GM18520 (cell line): ENCODE measurements around the gene CTNNA2.
"Not testable (repeated sequence)": the region's sequence is repeated elsewhere in the genome, so short reads cannot be mapped to it uniquely, and the experiment has no call there.

Experiments
- ATAC-seq: cut with Tn5 transposase; IDR thresholded peaks from one replicate; pipeline ENCODE4 v1.9.1; 2021; ENCODE audit not compliant: unreplicated experiment

CTNNA2 gene

DNA sequence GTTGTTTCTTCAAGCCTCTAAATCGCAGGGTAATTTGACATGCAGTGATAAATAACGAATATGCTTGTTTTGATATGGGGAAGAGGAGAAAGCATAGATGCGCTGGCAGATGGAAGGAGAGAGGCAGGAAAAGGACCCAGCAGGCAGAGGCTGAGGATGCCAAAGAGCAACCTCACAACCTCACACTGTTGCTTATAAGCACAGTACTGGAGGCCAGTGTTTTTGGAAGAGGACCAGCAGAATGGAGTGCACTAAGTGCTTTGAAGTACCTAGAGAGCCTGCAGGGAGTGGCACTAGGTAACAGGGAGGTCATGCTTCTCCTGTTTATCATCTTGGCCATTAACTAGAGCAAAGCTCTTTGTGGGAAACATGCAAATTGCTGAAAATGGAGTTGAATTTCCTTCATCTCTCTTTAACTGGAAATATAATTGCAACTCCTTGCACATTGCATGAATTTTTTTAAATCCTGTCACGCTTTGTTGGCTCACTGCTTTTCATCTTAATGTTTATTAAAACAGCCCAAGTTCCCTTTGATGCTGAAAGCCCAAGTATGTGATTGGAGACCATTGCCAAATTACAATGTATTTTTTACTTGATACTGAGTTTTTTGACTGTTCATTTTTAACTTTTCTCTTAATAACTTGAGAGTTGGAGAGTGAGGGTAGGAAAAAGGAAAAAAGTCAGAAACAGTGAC is 555.3 kb downstream of the CTNNA2 start:
- ATAC-seq = no peak

DNA sequence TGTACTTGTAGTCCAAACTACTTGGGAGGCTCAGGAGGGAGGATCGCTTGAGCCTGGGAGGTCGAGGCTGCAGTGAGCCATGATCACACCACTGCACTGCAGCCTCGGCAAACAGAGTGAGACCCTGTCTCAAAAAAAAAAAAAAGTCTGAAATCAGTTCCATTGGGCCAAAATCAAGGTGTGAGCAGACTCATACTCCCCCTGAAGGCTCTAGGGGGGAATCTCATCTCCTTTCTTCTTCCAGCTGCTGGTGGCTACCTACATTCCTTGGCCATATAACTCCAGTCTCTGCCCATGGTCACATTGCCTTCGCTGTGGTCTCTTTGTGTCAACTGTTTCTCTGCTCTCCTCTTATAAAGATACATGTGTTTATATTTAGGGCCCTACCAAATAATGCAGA is 557.7 kb downstream of the CTNNA2 start:
- no peak for ATAC-seq

DNA sequence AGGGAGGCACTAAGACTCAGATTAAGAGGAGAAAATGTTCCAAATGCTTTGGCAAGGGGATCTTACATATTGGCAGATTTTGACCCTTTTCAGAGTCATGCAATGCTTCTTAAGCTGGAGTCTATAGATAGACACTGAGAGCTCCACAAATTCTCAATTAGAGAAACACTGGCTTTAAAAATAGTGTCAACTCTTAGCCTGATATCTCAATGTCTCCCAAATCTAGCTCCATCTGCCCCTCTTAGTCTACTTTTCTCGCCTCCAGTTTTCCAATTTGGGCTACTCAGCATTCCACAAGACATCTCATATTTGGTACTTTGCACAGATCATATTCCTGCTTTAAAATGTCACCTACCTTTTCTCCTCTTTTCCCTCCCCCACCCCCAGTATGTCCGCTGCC is 559.1 kb downstream of the CTNNA2 start:
- ATAC-seq = no peak

DNA sequence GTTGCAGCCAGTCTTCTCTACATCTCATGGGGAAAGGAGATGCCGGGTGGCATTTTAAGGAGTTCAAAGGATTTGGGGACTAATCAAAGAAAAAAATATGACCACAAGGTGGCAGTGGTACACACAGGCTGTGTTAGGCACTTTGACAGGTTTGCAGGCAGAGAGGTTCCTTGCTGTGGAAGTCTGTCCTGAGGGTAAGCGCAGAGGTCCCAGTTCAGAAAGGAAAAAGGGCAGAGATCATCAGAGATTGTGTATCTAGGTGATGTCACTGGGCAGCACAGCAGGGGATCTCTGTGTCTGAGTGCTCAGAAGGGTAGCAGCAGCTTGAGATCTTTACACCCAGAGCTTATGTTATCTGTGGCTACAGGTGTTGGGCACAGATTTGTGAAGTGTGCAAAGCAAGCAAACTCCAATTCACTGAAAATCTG is 560.3 kb downstream of the CTNNA2 start:
- ATAC-seq = no peak

DNA sequence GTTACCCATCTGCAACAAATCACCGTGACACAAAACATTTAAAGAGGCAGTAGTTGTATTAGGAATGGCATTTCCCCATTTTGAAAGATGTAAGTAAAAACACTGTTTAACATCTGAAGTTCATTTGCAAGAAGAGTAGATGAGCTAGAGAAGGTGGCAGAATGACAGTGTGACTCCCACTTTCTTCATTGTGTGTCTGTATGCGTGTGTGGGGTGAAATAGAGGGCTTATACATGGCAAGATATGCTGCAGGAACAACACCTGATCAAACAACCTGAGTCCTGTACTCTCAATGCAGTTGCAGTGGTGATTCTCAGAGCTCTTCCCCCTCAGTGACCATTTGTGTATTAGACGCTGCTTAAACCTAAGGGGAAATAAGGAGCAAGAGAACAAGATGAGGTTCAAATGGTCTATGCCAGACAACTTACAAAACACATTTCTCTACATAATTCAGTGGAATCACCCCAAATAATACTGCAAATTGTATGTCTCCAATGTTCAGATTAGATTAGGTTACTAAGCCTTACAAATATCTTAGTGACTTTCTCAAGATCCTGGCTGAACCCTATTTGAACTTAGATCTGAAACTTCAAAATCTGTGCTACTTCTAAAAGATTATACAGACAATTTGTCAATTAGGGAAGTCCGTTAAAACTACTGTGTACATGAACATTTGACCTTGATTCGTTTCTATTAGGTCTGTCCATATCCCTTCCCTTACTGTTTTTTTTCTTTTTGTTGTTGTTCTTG is 561.6 kb downstream of the CTNNA2 start:
- ATAC-seq = no peak

DNA sequence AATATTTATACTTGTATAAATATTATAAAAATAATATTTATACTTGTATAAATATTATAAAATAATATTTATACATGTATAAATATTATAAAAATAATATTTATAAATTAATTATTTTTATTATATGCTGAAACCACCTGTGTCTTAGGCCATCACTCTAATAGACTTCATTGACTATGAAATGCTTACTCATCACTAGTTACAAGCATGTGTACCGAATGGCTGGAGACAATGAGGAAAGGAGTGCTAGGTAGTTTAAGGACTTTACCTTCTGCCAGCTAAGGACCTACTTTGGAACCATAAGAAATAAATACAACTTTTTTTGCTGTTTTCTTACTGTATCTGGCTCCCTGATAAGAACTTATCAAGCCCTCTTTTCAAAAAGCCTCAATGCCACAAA is 562.9 kb downstream of the CTNNA2 start:
- ATAC-seq = no peak

DNA sequence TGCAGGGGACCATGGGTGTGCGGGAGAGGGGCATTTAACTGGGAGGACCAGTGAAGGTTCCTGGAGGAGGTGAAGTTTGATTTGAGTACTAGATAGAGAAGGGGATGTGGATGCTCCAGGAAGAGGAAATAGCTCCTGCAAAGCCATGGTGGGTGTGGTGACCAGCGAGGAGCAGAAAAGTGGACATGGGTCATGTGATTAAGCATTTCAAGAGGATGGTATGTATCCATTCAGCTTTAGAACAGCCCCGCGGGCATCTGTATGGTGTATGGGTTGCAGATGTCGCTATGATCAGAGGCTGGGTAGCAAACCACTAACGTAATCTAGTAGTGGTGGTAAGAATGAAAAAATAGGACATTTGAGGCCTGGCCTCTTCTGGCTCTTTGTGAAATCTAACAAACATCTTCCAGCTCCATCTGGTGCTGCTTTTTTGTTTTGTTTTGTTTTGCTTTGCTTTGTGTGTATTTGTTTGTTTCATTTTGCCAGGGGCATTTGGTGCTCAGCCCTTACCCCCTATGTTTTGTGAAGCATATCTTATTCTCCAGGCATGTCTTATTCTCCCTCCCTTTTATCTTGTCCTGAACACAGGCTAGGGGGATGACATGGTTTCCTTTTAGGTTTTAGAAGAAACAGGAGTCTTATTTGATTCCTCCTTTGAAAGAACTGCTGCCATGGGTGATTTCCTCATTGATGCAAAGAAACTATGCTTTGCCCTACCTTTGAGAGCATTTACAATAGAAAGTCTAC is 565.6 kb downstream of the CTNNA2 start:
- ATAC-seq = no peak

DNA sequence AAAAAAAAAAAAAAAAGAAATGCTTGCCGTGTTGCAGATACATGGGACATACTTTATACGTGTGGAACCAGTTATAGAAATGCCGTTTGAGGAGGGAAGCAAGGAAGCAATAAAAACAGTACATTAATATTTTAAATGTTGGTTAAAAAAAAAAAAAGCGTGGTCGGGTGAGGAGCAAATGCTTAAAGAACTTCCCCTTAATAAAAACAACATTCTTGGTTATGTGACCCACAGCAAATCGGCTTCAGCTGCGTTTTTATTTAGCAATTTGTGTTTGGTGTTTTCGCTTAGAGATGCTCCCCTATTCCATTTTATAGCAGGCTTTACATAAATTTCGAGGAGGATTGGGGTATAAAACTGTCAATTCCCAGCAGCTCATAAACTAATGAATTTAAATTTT is 568.1 kb downstream of the CTNNA2 start:
- ATAC-seq = no peak

DNA sequence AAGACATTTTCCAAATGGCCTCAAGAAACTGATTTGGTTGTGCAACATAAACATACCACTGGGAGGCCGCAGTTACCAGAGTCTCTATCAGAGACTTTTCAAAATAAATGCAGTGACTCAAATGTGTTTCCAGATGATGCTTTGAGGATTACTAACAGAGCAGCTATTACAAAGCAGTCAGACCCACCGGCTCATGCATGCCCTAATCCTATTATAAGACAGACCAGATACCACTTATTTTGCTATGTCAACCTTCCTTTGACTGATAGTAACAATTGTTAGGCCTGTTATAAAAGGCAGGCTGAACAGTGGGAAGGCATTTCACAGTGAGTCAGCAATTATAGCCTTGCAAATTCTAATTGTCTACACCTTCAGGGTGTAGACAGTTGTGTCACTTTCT is 574.0 kb downstream of the CTNNA2 start:
- ATAC-seq = no peak

DNA sequence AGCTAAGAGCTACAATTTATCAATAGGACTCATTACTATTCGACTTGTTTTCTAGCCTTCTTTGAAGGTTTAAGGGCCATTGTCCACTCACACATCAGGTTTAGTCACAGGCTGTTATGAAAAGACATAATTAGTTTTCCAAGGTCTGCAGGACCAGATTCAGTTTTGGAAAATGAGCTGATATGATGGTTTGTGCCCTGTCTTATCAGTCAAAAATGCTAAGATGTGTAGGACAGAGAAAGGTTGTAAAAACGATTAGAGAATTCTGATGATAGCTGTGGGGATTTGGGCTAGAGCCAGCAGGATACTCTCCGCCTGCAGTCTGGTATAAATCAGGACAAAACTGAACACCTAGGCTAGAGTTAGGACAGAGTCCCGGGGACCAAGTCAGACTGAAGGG is 578.4 kb downstream of the CTNNA2 start:
- no peak for ATAC-seq

DNA sequence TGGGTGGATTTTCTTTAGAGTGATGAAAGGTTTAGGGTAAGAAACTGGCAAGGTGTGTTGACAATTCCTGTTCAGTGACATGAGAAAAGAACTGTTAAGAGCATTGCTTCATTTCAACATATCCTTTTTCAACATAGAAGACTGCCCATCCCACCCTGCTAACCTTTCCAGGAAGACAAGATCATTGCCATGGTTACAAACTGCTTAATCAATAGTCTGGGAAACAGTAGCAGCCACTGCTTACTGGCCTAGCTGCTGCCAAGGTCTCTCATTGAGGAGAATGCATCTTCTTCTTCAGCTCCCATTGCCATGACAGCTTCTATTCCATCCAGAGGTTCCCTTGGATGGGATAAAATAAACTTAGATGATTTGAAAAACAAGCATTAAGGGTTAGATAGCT is 579.6 kb downstream of the CTNNA2 start:
- ATAC-seq = no peak

DNA sequence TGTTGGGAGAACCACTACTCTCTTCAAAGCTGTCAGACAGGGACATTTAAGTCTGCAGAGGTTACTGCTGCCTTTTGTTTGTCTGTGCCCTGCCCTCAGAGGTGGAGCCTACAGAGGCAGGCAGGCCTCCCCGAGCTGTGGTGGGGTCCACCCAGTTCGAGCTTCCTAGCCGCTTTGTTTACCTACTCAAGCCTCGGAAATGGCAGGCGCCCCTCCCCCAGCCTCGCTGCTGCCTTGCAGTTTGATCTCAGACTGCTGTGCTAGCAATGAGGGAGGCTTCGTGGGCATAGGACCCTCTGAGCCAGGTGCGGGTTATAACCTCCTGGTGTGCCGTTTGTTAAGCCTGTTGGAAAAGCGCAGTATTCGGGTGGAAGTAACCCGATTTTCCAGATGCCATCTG is 585.7 kb downstream of the CTNNA2 start:
- not testable (repeated sequence) for ATAC-seq

DNA sequence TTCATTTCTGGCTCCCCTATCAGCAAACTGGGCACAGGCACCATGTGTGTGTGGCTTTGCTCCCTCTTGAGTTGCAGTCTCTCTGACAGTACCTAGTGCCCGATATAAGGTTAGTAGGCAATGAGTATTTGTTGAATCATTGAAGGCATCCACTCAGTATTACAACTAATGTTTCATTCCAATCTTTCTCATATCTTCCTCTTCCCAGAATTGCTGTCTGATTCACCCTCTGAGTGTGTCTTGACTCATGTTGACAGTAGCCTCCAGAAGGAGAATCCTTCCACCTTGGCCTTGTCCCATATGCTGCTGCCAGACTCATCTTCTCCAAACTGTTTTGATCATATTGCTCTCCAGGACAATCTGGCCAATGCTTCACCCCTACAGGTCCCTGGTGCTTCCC is 589.2 kb downstream of the CTNNA2 start:
- no peak for ATAC-seq

DNA sequence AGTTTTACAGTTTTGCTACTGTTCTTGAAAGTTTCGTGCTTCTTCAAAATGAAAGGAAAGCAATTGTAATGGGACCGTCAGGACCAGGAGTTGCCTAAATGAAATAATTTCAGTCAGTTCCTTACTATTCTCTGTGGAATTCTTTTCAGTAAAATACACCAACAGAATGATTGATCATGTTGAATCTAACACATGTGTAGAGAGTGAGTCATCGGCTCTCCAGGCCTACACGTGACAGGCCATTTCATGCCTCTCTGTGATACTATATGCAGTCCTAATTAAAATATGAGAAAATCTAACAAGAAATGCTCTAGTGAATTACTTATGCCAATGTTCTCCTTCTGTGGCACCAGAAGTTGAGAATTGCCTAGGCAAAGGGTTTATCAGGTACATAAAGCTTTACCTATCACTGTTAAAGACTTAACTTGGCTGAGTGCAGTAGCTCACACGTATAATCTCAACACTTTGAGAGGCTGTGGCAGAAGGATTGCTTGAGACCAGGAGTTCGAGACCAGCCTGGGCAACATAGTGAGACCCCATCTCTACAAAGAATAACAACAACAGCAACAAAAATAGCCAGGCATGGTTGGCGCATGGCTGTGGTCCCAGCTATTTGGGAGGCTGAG is 592.3 kb downstream of the CTNNA2 start:
- no peak for ATAC-seq

DNA sequence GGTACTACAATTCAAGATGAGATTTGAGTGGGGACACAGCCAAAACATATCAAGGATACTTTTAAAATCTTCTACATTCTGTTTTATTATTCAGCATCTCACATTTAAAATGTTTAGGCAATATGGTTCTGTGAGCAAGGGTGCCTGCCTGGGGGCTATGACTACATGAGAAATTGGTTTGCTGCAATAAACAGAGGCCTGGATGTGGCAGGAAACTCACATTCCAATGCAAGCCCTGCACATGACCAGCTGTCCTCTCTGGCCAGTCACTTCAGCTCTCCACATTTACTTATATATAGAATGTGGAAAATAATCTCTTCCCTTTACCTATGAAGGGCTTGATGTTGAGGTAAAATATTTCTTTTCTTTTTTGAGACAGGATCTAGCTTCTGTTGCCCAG is 598.3 kb downstream of the CTNNA2 start:
- no peak for ATAC-seq

DNA sequence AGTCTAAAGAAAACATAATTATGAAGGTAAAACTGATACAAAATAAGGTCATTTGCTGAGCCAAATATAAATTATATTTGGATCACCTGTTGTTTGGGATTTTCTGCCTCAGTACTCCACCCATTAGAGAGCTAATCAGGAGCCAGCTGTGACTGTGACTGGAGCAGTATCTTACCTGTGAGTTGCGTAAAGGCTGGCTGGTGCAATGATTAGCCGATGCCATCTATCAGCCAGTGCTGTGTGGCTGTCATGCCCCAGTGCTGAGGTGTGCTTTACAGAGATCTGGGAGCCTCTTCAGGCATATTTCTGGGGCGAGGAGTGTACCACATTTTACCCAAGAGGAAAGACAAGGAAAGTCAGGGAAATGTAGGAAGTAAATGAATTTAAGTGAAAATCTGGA is 599.9 kb downstream of the CTNNA2 start:
- no peak for ATAC-seq

DNA sequence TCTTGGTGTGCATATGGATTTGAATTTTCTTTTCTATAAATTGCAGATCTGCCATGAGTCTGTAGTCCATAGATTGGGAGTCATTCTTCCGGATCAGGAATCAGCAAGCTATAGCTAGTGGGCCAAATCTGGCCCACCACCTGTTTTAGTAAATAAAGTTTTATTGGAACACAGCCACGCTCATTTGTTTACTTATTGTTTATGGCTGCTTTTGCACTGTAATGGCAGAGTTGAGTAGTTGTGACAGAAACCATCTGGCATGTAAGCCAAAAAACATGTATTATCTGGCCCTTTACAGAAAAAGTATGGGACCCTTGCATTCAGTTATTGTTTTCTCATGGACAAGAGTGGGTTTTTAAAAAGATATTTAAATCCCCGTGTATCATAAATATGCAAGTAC is 600.5 kb downstream of the CTNNA2 start:
- ATAC-seq = no peak

DNA sequence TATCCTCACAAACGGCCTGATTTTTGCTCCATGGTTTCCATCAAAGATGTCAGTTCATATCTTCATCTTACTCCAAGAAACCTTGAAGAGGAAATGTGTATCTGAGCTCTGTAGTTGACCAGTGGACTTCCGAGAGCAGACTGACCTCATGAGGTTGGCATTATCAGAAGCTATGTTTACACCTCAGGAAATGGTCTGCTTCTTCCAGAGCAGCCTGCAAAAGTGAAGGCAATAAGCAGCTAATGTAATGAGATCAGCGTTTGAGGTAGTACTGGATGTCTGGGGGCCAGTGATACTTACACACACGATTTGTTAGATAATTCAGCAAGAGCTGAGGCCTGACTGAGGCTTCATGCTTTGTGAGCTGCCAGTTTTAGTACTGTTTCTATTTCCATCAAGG is 602.0 kb downstream of the CTNNA2 start:
- ATAC-seq = no peak

DNA sequence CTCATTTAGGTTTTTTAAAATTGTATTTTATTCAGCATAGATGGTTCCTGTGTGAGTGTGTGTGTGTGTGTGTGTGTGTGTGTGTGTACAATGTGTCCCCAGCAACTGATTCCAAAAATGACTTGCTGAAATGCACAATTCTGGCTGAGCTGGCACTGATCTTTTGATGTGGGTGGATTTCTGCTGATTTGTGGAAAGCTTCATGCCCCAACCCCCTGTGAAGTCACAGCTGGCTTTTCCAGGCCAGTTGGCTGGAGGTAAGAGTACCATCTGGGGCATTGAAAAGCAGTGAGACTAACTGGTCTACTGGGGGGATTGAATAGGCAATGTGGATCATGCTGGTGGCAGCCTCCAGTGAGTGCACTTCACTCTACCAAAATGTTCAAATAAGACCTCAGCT is 604.5 kb downstream of the CTNNA2 start:
- no peak for ATAC-seq

DNA sequence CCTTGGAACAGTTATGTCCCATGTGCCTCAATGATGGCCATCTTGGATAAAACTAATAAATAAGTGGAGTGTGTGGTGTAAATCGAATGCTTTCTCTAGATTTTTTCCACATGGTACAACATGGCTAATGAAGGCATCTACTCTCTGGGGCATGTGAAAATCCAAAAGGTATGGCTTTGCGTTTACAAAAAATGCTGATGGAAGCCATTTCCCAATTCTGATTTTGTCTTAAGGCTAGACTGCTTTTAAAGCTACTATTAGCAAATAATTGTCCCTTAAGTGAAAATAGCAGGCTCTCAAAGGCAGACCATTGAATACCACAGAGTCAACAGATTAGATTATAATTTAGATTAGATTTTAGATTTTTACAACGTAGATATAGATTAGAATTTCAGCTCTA is 608.0 kb downstream of the CTNNA2 start:
- ATAC-seq = no peak

DNA sequence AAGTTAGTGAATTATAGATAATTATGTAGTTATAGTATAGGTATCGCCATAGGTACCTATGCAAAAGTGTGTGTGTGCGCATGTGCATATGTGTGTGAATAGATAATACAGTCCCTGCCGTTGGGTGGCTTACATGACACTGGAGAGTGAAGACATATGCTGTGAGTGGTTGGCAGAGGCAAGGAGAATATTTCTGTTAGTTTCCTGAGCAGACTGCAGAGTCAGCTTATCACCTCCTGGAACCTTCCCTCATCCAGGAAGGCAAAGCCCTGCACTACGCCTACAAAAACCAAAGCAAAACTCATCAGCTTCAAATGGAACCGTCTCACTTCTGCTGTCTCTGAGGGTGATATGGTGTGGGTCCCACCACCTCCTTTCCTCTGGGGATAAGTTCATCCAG is 609.8 kb downstream of the CTNNA2 start:
- no peak for ATAC-seq
